Activated naive CD4-positive, alpha-beta T cell treated with anti-CD3 and anti-CD28 coated beads for 36 hours (primary cell): ENCODE data around the gene VSIG2. TPM values are rescaled to one million over a fixed set of nuclear protein-coding genes. Genes with fewer than 3 reads are reported as not detected.

Source experiments
- CTCF ChIA-PET: fragments of 350-600 bp; sonication (Branson Sonifier 250); formaldehyde crosslinking; loops from one replicate; lab custom pipeline; 2021; ENCODE audit warnings: antibody characterized with exemption; lab: Charles Lee
- DNase-seq: peaks from one replicate; pipeline ENCODE4 v3.0.0-alpha.2; 2020
- H3K27ac Mint-ChIP-seq: one replicate; pipeline ENCODE4 v1.8.0; 2021; ENCODE audit warnings: mild to moderate bottlenecking, mixed read lengths
- H3K27me3 Mint-ChIP-seq: one replicate; pipeline ENCODE4 v1.8.0; 2021; ENCODE audit warnings: low read depth, mixed read lengths
- H3K36me3 Mint-ChIP-seq: one replicate; pipeline ENCODE4 v1.8.0; 2021; ENCODE audit warnings: low read depth, mixed read lengths
- H3K4me1 Mint-ChIP-seq: one replicate; pipeline ENCODE4 v1.8.0; 2021; ENCODE audit warnings: low read depth, mixed read lengths
- H3K4me3 Mint-ChIP-seq: one replicate; pipeline ENCODE4 v1.8.0; 2021; ENCODE audit warnings: mild to moderate bottlenecking, moderate library complexity, mixed read lengths
- H3K9me3 Mint-ChIP-seq: one replicate; pipeline ENCODE4 v1.8.0; 2021; ENCODE audit warnings: mixed read lengths
- intact Hi-C: fragments of 100-400 bp; cut with micrococcal nuclease; formaldehyde crosslinking; loops from one replicate; pipeline ENCODE4 v1.15.1; 2023
- total RNA-seq, 2 experiments: library from RNA; stranded (reverse); gene quantifications; one replicate each; pipeline ENCODE4 v1.2.3, GENCODE V29; 2021

Gene VSIG2, protein sequence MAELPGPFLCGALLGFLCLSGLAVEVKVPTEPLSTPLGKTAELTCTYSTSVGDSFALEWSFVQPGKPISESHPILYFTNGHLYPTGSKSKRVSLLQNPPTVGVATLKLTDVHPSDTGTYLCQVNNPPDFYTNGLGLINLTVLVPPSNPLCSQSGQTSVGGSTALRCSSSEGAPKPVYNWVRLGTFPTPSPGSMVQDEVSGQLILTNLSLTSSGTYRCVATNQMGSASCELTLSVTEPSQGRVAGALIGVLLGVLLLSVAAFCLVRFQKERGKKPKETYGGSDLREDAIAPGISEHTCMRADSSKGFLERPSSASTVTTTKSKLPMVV
- total RNA-seq = under 1 TPM; 0.20 to 0.29 TPM

DNA sequence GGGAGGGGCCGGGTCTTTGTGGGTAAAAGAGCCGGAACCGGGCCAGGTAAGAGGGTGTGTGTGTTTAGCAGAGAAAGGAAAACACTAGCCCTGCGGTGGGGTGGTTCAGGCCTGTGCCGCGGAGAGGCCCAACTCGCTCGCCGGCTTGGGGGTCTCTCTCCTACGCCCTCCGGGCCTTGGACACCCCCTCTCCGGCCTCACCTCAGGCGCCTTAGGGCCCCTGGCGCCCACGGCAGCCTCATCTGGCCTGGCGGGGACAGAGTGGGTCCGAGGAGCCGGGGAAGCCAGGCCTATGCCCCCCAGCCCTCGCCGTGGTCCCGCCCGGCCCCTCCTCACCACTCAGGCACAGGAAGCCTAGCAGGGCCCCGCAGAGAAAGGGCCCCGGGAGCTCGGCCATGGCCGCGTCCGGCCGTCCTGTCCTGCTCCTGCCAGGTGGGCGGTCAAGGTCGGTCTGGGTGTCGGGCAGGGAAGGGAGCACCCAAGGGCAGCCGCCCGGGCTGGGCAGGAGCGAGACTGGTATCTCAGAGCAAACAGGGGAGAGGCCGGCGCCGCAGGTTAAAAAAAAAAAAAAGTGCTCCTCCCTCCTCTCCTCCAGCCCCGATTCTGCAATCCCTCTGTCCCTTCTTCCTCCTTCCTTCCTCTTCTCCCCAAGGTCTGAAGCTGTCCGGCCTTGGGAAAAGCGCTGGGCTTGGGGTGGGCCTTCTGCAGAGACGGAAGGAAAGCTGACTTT lies at the start of gene VSIG2:
Gene VSIG2, minus strand, starts transcription at position 515 of the 730 bp plus-strand sequence. Its CDS starts 118 bp downstream, at position 397.
- H3K4me3 Mint-ChIP-seq = peak within 1 kb of the TSS; percentile 57
- H3K4me1 Mint-ChIP-seq = peaks cover 8% of the 10 kb centered on the region
- intact Hi-C loops = loop anchor here (10.0 kb wide), 1 partner anchor 637 kb away; the partner anchor contains the start of gene VWA5A
- H3K36me3 Mint-ChIP-seq = no peaks in the 10 kb centered on the region
- DNase-seq = no peak
- H3K27ac Mint-ChIP-seq = peak within 1 kb of the TSS; percentile 63
- H3K27me3 Mint-ChIP-seq = peaks cover 10% of the 10 kb centered on the region
- no peaks in the 10 kb centered on the region for H3K9me3 Mint-ChIP-seq
- CTCF ChIA-PET = interaction anchor here (0.7 to 1.9 kb wide), 4 partner anchors 10 to 85 kb away, joined by 3 to 6 read pairs (median 4); partner anchors contain the start of gene NRGN

DNA sequence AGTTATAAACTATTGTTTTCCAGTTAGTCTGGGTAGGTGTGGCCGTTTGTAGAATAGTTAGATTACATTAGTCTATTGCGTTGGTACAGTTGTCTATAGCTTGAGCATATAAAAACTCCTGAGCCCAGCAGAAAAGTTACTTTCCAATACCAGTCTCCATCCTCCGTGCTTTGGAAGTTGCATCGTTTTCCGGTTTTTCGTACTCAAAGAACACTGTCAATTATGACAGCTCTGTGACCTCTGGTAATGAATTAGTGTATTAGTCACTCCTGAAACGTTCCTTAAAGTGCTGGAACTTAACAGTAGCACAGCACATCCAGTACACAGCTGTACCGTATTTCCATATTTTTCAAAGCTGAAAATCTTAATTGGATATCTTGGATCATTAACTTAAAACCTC lies 49.0 kb upstream of the VSIG2 start:
- peak; percentile 31 for DNase-seq
- intact Hi-C loops = loop anchor here (2.0 kb wide), 2 partner anchors 120 to 1060 kb away; partner anchors contain the start of gene ZNF202
- CTCF ChIA-PET = interaction anchor here (0.7 to 1.7 kb wide), 8 partner anchors 33 to 399 kb away, joined by 3 to 8 read pairs (median 4); partner anchors contain the start of gene ESAM
- no peaks in the 10 kb centered on the region for H3K27me3 Mint-ChIP-seq
- peak overlapping the region; percentile 83 for H3K4me3 Mint-ChIP-seq
- H3K27ac Mint-ChIP-seq = peak overlapping the region; percentile 92
- H3K9me3 Mint-ChIP-seq = no peaks in the 10 kb centered on the region
- peaks cover 32% of the 10 kb centered on the region for H3K4me1 Mint-ChIP-seq
- no peaks in the 10 kb centered on the region for H3K36me3 Mint-ChIP-seq

DNA sequence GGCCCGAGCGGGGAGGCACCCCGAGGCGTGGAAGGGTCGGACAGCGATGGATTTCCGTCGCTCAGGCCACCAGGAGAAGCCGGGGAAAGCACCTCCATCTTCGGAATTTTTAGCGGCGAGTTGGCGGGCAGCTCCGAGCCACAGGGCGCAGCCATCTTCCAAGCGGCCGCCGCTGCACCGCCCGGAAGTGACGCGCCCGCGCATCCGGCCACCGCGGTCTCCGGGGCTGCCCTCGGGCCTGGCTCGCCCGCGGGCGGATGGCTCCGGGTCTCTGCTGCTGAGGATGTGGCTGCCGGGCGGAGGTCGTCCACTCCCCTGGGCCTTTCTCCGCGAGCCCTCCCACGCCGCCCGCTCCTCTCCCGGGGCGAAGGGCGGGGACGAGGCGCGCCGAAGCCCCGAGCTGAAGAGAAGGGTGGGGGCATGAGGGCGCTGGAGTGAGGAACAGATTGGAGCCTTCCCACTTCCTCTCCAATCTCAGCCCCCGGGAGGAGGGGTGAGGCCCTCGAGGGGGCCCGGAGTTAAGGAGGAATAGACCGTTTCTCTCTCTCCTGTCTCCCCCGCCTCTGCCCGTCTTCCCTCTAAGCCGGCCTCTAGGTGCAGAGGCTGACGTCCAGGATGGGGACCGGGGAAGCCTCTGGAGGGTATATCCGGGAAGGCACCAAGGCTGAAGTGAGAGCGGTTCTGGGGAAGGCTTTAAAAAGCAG lies 48.3 kb upstream of the VSIG2 start, which contains the start of gene MSANTD2:
Gene MSANTD2, minus strand, starts transcription at position 181 of the 704 bp plus-strand sequence. Its CDS starts 26 bp downstream, at position 155.
- CTCF ChIA-PET = interaction anchor here (0.7 to 1.7 kb wide), 8 partner anchors 33 to 398 kb away, joined by 3 to 8 read pairs (median 4); partner anchors contain the start of gene ESAM
- H3K27me3 Mint-ChIP-seq = no peaks in the 10 kb centered on the region
- H3K9me3 Mint-ChIP-seq = no peaks in the 10 kb centered on the region
- H3K36me3 Mint-ChIP-seq = no peaks in the 10 kb centered on the region
- H3K4me1 Mint-ChIP-seq = peaks cover 32% of the 10 kb centered on the region
- H3K27ac Mint-ChIP-seq = peak within 1 kb of the TSS; percentile 92
- H3K4me3 Mint-ChIP-seq = peak within 1 kb of the TSS; percentile 85
- DNase-seq = peak; percentile 82
- intact Hi-C loops = loop anchor here (1.0 to 2.0 kb wide), 6 partner anchors 54 to 1060 kb away; partner anchors contain the start of genes TBRG1 and ZNF202

DNA sequence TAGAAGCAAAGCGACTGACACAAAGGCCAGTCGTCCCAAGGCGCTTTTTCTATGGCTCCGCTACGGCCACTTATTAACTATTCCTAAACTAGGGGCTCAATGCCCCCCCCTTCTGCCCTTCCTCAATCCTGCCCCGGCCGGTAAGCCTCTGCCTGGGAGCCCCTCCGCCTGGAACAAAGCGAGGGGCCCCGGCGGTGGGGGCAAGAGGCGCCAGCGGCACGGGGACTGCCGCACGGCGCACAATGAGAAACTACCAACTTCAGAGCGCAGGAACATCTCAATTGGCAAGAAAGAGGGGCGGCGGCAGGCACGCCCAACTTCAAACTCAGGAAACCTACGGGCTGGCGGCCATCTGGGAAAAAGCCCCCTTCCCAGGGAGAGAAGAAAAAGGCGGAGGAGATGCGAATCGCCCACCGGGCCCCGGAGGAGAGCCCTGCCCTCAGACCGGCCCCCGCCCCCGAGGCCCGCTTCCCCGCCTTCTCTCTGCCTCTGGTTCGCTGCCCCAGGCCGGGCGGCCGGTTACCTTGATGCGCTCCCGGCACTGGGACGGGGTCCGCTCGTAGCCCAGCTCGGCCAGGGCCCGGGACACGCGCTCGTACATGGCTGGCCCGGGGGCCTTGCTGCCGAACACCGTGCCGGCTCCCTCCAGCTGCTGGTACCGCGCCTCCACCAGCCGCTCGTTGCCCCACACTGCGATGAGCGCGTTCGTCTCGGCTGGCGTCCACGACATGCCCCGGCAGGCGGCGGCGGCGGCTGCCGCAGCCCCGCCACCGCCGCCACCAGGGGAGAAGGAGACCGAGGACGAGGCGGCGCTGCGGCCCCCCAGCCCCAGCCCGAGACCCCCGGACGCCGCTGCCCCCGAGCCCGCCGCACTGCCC lies 47.5 kb upstream of the VSIG2 start:
- DNase-seq = peak; percentile 43
- no peaks in the 10 kb centered on the region for H3K9me3 Mint-ChIP-seq
- H3K27ac Mint-ChIP-seq = peak overlapping the region; percentile 89
- CTCF ChIA-PET = interaction anchor here (0.8 to 3.8 kb wide), 10 partner anchors 26 to 136 kb away, joined by 3 to 24 read pairs (median 6); no protein-coding TSS in a partner anchor
- H3K4me3 Mint-ChIP-seq = peak overlapping the region; percentile 85
- intact Hi-C loops = loop anchor here (1.0 to 5.0 kb wide), 11 partner anchors 38 to 1059 kb away; partner anchors contain the start of genes CCDC15, SIAE, SPA17 and TBRG1
- peaks cover 32% of the 10 kb centered on the region for H3K4me1 Mint-ChIP-seq
- no peaks in the 10 kb centered on the region for H3K36me3 Mint-ChIP-seq
- no peaks in the 10 kb centered on the region for H3K27me3 Mint-ChIP-seq

DNA sequence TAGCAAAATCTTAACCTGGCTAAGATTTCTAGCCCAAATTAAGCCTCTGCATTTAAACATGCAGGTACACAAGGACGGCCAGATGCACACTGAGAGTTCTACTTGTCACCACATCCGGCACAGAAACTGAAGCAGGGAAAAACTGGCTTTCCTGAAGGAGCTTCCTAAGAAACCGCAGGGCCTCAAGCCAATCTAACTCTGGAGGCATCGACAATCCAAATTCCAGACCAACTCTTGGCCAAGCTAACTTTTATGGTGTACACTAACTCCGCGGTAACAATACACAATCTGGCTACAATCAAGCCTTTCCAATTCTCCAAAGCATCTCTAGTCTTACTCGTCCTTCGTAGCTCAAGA lies 46.9 kb upstream of the VSIG2 start:
- Mint-ChIP-seq H3K27ac (peak overlapping the region; percentile 89), H3K4me1 (peaks cover 35% of the 10 kb centered on the region), H3K4me3 (peak overlapping the region; percentile 85), H3K9me3 (no peaks in the 10 kb centered on the region), H3K27me3 (no peaks in the 10 kb centered on the region), H3K36me3 (no peaks in the 10 kb centered on the region)
- DNase-seq = peak; percentile 9
- intact Hi-C loops = loop anchor here (1.0 to 5.0 kb wide), 5 partner anchors 38 to 153 kb away; partner anchors contain the start of genes CCDC15, SIAE and SPA17
- CTCF ChIA-PET = interaction anchor here (0.8 to 3.8 kb wide), 10 partner anchors 9 to 129 kb away, joined by 3 to 24 read pairs (median 4); no protein-coding TSS in a partner anchor

DNA sequence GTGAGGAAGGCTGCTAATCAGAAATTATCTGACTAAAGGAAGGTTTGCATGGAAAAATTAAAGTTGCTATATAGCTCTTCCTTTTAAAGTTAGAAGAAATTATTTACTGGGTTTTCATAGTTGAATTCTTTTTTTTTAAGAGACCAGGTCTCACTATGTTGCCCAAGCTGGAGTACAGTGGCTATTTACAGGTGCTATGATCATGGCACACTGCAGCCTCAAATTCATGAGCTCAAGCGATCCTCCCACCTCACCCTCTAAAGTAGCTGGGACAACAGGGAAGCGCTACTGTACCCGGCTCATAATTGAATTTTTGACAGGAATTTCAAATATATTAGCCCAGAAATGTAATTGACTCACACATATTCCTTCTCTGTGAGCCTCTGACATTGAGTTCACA lies 44.3 kb upstream of the VSIG2 start:
- CTCF ChIA-PET = interaction anchor here (0.5 to 3.8 kb wide), 9 partner anchors 12 to 1123 kb away, joined by 3 to 22 read pairs (median 4); no protein-coding TSS in a partner anchor
- Mint-ChIP-seq H3K36me3 (no peaks in the 10 kb centered on the region), H3K4me3 (no peak overlapping the region), H3K9me3 (no peaks in the 10 kb centered on the region), H3K27me3 (no peaks in the 10 kb centered on the region), H3K4me1 (peaks cover 46% of the 10 kb centered on the region), H3K27ac (no peak overlapping the region)
- intact Hi-C loops = loop anchor here (5.0 kb wide), 1 partner anchor 156 kb away; the partner anchor contains the start of gene CCDC15
- no peak for DNase-seq

DNA sequence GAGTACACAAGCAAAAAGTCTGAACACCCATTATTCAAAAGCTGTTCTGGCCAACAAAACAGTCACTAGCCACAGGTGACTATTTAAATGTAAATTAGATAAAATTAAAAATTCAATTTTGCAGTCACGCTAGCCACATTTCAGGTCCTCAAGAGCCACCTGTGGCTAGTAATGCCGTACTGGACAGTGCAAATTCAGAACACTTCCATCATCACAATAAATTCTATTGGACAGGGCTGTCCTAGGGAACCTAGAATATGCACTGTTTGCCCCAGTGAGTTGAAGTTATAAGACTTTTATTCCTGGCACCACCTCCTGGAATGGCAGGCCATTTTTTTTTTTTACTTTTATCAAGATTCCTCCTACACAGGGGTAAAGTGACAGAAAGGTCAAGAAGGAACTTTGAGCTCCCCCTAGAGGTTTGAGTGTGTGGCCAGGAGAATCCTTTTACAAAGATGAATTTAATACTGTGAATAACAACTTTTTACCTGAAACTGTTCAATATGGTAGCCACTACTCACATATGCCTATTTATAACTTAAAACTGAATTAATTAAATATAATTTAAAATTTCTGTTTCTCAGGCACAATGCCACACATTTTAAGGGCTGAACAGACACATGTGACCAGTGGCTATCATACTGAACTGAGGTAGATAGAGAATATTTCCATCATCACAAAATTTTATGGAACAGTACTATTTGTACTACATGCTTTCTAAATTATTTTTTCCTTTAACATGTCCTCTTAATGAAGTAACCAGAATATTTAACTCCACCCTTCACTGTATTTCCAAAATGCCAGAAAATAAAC lies 41.6 kb upstream of the VSIG2 start:
- H3K4me1 Mint-ChIP-seq = peaks cover 41% of the 10 kb centered on the region
- no peak overlapping the region for H3K4me3 Mint-ChIP-seq
- DNase-seq = peak; percentile 30

DNA sequence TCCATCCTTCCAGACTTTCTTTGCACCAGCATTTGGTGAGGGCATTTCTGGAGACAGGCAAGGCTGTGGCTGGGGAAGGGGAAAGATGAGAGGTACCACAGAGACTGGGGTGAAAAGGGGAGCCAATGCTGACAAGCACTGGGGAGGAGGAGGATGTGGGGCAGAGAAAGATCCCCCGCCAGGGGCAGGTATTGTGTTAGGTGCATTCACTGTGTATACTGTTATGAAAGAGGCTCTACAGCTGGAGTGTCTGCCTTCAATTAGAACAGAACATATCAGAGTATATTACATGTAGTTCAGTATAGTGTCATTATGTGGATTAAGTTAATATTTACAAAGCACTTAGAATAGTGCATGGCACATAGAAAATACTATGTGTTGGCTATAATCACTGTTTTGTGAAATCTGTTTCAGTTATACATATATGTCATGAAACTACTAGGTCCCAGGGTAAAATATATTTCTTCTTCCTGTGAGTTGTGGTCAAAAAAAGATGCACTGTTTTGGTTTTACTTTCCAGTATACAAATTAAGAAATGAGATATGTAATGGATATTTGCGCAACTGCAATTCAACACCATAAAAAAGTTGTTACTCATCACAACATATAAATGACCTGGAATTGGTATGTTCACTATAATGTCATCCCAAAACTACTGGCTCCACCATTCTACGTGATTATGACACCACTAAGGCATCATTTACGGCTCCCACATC lies 39.7 kb upstream of the VSIG2 start:
- DNase-seq = no peak
- intact Hi-C loops = no loop called here
- H3K4me1 Mint-ChIP-seq = peaks cover 28% of the 10 kb centered on the region
- H3K4me3 Mint-ChIP-seq = no peak overlapping the region
- H3K27ac Mint-ChIP-seq = no peak overlapping the region
- no peaks in the 10 kb centered on the region for H3K9me3 Mint-ChIP-seq
- CTCF ChIA-PET = interaction anchor here (0.6 to 4.2 kb wide), 3 partner anchors 122 to 198 kb away, joined by 3 to 22 read pairs (median 3); no protein-coding TSS in a partner anchor
- no peaks in the 10 kb centered on the region for H3K27me3 Mint-ChIP-seq
- no peaks in the 10 kb centered on the region for H3K36me3 Mint-ChIP-seq

More for the DNA sequence above, 41.6 kb upstream of the VSIG2 start:
- CTCF ChIA-PET = interaction anchor here (0.6 to 4.2 kb wide), 23 partner anchors 8 to 389 kb away, joined by 3 to 26 read pairs (median 5); partner anchors contain the start of gene ESAM
- no peaks in the 10 kb centered on the region for H3K36me3 Mint-ChIP-seq
- H3K9me3 Mint-ChIP-seq = no peaks in the 10 kb centered on the region
- no peaks in the 10 kb centered on the region for H3K27me3 Mint-ChIP-seq
- intact Hi-C loops = loop anchor here (1.0 kb wide), 4 partner anchors 30 to 149 kb away; no protein-coding TSS in a partner anchor
- H3K27ac Mint-ChIP-seq = no peak overlapping the region

DNA sequence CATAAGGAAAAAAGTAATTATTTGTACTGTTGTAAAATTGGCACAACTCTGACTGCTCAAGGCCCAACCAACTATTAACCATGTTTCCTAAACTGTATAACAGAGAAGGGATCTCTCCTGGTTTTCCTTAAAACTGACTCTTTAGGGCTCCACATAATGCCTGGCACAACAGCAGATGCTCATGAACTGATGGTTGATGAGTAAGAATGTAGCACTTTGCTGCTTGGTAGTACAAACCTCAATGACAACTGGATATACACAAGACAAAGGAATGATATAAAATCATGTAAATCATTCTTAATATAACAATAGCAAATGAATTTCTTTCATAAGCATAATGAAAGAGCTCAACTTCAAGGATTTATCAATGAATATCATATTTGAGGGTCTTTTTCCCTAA lies 36.5 kb upstream of the VSIG2 start:
- H3K9me3 Mint-ChIP-seq = no peaks in the 10 kb centered on the region
- no peak overlapping the region for H3K27ac Mint-ChIP-seq
- no peak for DNase-seq

More for the DNA sequence above, 36.5 kb upstream of the VSIG2 start:
- Mint-ChIP-seq H3K4me1 (peaks cover 28% of the 10 kb centered on the region), H3K27me3 (no peaks in the 10 kb centered on the region), H3K36me3 (no peaks in the 10 kb centered on the region), H3K4me3 (no peak overlapping the region)
- CTCF ChIA-PET = interaction anchor here (1.1 to 1.4 kb wide), 2 partner anchors 10 to 118 kb away, joined by 3 to 5 read pairs; no protein-coding TSS in a partner anchor
- intact Hi-C loops = no loop called here
